GM18505 (cell line): ENCODE measurements around the gene ATAD1.

Experiments used
- ATAC-seq: cut with Tn5 transposase; IDR thresholded peaks from one replicate; pipeline ENCODE4 v1.9.1; 2021; ENCODE audit not compliant: unreplicated experiment
- POLR2A ChIP-seq: IDR thresholded peaks from 4 replicates; pipeline ENCODE4 v1.6.1; 2011; ENCODE audit warnings: borderline replicate concordance; ENCODE audit not compliant: insufficient read depth, insufficient read length; ENCODE audit errors: extremely low read depth

Gene ATAD1

DNA sequence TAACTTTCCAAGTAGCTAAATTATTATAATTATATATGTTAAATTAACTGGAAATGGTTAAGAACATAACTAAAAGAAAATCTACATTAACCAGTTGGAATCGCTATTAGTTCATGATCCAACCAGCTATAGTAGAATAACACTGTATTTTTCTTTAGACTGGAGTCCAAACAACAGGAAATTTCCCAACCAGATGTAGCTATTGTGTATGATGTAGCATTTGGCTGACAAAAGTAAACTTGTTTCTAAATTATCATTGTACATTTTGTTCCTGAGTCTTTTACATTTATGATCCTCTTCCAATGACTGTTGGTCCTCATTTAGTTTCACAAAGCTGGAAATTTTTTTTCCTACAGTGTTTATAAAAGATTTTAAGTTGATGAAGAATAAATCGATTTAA is 96.2 kb downstream of the ATAD1 start:
- TF ChIP-seq POLR2A, result no peak
- no peak for ATAC-seq

DNA sequence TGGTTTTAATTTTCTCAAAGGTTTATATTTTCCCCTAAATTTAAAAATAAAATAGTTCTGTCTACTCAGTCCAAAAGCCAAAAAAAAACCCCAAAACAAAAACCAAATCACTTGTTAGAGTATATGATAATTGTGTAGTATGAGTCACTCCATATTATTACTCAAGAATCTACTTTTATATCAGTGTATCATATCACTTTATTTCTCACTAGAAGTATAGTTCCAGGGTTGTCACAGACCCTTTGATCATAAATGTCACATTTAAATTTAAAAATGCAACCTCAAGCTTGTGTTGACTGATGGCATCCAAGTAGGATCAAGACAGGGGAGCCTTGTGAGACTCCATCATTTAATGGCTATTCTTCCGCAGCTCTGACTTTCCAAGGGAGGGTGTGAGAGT is 97.4 kb downstream of the ATAD1 start:
- no peak for TF ChIP-seq POLR2A
- no peak for ATAC-seq

DNA sequence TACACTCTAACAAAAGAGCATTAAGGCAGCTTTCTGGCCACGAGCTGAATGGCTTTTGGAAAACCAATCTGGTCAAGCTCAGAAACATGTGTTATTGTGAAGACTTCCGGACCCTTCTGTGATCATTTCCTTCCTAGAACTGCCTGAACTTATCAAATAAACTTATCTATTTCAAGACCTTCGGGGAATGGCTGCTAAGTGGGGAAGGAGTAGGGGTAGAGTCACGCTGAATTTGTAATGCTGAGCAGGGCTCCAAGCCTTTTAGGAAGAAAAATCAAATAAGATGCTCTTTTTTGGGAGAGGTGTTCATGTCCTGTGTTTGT is 101.7 kb downstream of the ATAD1 start:
- no peak for ATAC-seq
- no peak for TF ChIP-seq POLR2A

DNA sequence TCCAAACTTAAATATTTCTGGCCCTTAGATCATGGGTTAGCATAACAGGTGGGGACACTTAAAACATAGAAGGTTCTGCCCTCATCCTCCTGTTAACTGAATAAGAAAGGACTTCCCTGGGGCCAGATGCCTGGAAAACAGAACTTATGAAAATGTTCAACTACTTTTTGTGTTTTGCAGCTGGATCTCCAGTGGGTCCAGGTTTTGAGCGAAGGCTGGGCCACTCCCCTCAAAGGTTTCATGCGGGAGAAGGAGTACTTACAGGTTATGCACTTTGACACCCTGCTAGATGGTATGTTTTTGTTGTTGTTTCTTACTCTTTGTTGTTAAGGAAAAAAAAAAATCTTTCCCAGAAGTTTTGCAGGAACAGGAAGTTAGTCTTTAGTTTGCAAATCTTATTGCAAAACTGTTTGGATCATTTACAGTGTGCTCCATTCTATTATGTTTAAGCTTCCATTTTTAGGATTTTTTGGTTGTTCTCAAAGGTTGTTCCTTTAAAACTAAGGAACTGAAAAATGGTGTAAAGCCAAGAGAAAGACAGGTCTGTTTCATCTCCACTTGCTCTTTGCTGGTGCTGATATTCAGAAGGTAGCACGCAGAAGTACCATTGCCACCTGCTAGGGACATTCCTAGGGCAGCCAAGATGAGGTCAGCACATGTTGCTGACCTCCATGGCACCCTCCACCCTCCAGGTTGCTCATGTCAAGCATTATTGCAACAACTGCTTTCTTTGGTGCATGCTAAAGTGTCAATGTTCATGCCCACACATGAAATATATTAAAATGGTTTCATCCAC is 102.3 kb downstream of the ATAD1 start:
- TF ChIP-seq POLR2A, result no peak
- no peak for ATAC-seq

DNA sequence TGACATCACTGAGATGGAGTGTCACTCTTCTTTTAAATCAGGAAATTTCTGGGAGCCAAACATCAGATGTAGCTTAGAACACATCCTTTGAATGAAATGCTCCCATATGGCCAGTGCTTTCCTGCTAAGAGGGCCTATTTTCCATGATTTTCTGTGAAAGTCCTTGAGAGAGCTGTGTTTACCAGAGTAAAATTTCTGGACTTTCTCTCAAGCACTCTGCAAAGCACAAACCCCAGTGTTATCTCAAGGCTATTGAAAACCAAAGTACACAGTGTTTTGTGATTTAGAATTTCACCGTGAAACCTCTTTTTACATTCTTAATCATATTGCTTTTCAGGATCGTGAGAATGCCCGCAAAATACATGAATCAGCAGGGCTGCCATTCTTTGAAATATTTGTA is 104.3 kb downstream of the ATAD1 start:
- ATAC-seq, result no peak
- no peak for TF ChIP-seq POLR2A

DNA sequence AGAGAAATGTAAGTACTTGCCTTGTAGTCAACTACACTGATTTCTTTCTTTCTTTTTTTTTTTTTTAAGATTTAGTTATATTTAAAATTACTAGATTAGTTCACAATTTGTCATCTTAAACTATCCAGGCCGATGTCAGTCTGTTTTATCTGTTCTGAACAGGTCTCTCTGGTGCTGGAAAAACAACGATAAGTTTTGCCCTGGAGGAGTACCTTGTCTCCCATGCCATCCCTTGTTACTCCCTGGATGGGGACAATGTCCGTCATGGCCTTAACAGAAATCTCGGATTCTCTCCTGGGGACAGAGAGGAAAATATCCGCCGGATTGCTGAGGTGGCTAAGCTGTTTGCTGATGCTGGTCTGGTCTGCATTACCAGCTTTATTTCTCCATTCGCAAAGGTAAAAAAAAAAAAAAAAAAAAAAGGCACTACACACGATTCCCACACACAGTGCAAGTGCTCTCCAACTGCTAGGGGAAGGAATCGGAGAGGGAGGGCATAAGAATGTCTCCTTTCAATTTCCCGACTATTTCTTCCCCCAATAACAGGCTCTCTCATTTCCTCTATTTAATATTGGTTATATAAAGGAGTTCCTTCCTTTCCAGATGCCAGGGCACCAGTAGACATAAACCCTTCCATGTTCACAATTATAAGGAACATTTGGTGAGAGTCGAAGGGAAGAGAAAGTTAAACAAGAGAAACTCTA is 105.0 kb downstream of the ATAD1 start:
- ATAC-seq, result no peak
- TF ChIP-seq POLR2A, result no peak

DNA sequence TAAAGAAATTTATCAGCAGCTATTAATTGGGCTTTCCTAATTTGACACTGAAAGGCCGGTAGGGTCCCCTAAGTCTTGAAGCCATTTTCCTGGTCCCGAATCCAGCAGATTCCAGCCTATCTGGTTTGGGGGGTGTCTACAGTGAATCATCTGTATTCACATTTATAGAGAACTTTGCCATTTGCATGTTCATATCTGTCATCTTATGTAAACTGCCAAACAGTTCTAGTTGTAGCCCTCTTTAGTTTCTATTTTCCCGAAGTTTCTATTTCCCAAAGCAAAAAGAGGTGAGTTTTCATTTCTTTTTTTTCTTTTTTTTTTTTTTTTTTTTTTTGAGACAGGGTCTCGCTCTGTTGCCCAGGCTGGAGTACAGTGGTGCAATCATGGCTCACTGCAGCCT is 110.8 kb downstream of the ATAD1 start:
- TF ChIP-seq POLR2A, result no peak
- ATAC-seq, result no peak

DNA sequence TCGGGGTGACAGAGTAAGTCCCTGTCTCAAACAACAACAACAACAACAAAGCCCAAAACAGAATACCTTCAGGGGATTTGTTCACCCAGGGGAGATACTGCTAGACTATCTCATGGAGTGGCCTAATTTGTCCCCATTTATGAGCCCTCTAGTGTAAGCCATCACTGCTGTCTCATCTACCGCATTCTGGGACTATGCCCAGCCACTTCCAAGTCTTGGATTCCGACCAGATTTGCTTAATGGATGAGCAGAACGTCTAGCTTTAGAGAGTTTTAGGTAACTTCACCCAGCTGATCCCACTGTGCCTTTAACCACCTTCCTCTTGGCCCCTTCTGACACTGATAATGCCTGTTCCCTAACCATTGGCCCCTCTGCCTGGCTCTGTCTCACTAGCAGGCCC is 111.3 kb downstream of the ATAD1 start:
- TF ChIP-seq POLR2A, result no peak

DNA sequence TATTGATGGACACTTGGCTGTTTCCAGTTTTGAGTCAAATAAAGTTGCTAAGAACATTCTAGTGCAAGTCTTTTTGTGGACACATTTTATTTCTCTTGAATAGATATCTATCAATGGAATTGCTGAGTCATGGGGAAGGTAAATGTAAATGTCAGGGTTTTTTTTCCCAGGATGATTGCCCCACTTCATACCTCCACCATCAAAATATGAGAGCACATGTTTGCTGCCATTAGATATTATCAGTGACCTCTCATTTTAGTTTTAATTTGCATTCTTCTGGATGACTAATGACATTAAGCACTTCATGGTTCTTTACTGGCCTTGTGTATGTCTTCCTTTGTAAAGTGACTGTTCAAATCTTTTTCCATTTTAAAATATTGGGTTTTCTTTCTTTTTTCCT is 112.7 kb downstream of the ATAD1 start:
- no peak for TF ChIP-seq POLR2A
- no peak for ATAC-seq

More for the DNA sequence above, 111.3 kb downstream of the ATAD1 start:
- no peak for ATAC-seq

DNA sequence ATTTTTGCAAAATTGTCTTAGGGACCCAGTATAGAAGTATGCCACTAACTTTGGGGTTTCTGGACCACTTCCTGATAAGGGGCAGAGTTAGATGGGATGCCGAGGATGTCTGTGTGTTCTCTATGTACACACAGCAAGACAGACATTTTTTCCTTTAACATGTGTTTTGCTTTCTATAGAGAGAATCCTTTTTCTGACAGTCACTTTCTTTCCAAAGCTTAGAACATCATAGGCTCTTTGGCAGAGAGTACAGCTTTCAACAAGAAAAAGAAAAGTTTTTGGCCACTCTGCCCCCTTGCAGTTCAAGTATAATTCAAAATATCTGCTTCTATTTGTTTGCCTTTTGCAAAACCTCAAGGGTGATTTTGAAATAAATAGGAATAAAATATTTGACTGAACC is 114.3 kb downstream of the ATAD1 start:
- ATAC-seq, result no peak
- TF ChIP-seq POLR2A, result no peak

DNA sequence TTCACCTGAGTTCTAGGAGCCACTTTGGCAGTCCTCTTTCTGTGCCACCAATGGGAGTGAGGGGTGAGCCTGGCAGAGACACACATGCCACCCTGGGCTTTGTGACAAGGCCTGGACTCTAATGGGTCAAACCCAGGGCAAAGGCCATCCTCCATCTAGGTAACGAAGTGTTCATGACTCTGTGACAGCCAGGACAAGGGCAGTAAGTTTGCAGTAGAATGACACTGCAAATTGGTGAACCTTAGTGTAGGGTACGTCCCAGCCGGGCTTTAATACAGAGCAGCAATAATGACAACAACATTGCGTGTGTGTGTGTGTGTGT is 115.1 kb downstream of the ATAD1 start:
- no peak for ATAC-seq
- TF ChIP-seq POLR2A, result no peak

DNA sequence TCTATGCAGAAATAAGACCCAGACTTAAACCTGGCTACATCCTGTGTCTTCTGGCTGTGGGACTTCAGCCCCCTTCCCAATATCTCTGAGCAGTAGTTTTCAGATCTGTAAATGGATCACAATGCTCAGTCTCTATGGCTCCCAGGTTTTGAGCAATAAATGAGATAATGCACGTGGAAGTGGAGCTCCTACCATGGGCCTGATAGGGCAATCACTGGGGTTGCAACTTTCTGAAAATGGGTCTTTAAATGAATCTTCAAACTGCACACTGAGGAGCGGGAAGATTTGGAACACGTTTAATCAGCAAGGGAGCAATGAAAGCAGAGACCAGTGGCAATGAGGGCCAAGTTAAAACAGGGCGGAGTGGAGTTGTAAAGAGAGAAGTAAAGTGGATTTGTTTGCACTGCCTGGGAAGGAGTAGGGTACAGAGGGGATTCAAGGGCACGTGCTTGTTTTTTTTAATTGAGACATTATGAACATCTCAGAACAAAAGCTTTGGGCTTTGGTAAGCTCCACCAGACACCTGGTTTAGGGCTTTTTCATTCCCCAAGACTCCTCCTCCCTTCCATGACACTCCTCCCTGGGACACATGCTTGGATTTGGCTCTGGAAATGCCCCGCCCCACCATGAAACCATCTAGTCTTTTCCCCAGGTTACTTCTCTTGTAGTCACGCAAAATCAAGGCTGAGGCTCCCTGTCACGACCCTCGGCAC is 115.6 kb downstream of the ATAD1 start:
- no peak for TF ChIP-seq POLR2A
- no peak for ATAC-seq
